ENCODE measurements around the gene MAMDC4.

The MAMDC4 gene

GRCh38 chr9:136888454-136888853 is 36.3 kb downstream of the MAMDC4 start:
- no peak overlapping the region for H3K4me3 ChIP-seq (ENCODE audit: low read length)
- no peak for DNase-seq (ENCODE audit: low read depth)
- no peak for TF ChIP-seq CTCF (conservative IDR thresholded peaks at IDR 0.05; ENCODE audit: low read depth, low read length)

- no peak overlapping the region for H3K4me3 ChIP-seq (ENCODE audit: low read length)
- no peak for TF ChIP-seq CTCF (conservative IDR thresholded peaks at IDR 0.05; ENCODE audit: low read depth, low read length)
- no peak for DNase-seq (ENCODE audit: low read depth)
Observed at GRCh38 chr9:136889858-136890257, 37.7 kb downstream of the MAMDC4 start.

- TF ChIP-seq CTCF (conservative IDR thresholded peaks at IDR 0.05; ENCODE audit: low read depth, low read length): no peak
- no peak for DNase-seq (ENCODE audit: low read depth)
- H3K4me3 ChIP-seq (ENCODE audit: low read length): no peak overlapping the region
Observed at GRCh38 chr9:136890661-136891060, 38.5 kb downstream of the MAMDC4 start.

- no peak for DNase-seq (ENCODE audit: low read depth)
- H3K4me3 ChIP-seq (ENCODE audit: low read length): no peak overlapping the region
- TF ChIP-seq CTCF (conservative IDR thresholded peaks at IDR 0.05; ENCODE audit: low read depth, low read length): no peak
Observed at GRCh38 chr9:136896027-136896426, 43.9 kb downstream of the MAMDC4 start.

- no peak overlapping the region for H3K4me3 ChIP-seq (ENCODE audit: low read length)
- TF ChIP-seq CTCF (conservative IDR thresholded peaks at IDR 0.05; ENCODE audit: low read depth, low read length): no peak
- DNase-seq (ENCODE audit: low read depth): no peak
Observed at GRCh38 chr9:136898483-136899100, 46.4 kb downstream of the MAMDC4 start.

GRCh38 chr9:136899196-136899595 is 47.0 kb downstream of the MAMDC4 start:
- no peak for TF ChIP-seq CTCF (conservative IDR thresholded peaks at IDR 0.05; ENCODE audit: low read depth, low read length)
- DNase-seq (ENCODE audit: low read depth): no peak

GRCh38 chr9:136900556-136900955 is 48.4 kb downstream of the MAMDC4 start:
- no peak overlapping the region for H3K4me3 ChIP-seq (ENCODE audit: low read length)
- DNase-seq (ENCODE audit: low read depth): no peak
- no peak for TF ChIP-seq CTCF (conservative IDR thresholded peaks at IDR 0.05; ENCODE audit: low read depth, low read length)

More at GRCh38 chr9:136899196-136899595, 47.0 kb downstream of the MAMDC4 start:
- no peak overlapping the region for H3K4me3 ChIP-seq (ENCODE audit: low read length)

All from retinal pigment epithelial cell (primary cell).